MM.1S (cell line): ENCODE data around the gene CCDC73.

Experiments used
- DNase-seq: peaks from one replicate; pipeline ENCODE4 v3.0.0-alpha.2; 2015
- H2AFZ ChIP-seq: fragments of 300-600 bp; sonication (generic); 2 replicates; pipeline ENCODE4 v1.6.0; 2016; ENCODE audit warnings: antibody characterized with exemption, low read length
- H3F3A ChIP-seq: fragments of 300-600 bp; sonication (generic); 2 replicates; pipeline ENCODE4 v1.6.1; 2016; ENCODE audit warnings: mild to moderate bottlenecking, antibody characterized with exemption, low read length, moderate library complexity, mixed read lengths; ENCODE audit not compliant: insufficient read depth
- H3K27ac ChIP-seq: fragments of 300-600 bp; sonication (generic); 2 replicates; pipeline ENCODE4 v1.5.1; 2016; ENCODE audit warnings: mild to moderate bottlenecking, low read length
- H3K27me3 ChIP-seq: fragments of 300-600 bp; sonication (generic); replicated peaks from 2 replicates; pipeline ENCODE4 v1.6.0; 2016; ENCODE audit warnings: low read length; ENCODE audit not compliant: insufficient read depth
- H3K36me3 ChIP-seq: fragments of 300-600 bp; sonication (generic); replicated peaks from 2 replicates; pipeline ENCODE4 v1.6.1; 2016; ENCODE audit warnings: mild to moderate bottlenecking, low read length, mixed read lengths; ENCODE audit not compliant: insufficient read depth
- H3K4me1 ChIP-seq: fragments of 300-600 bp; sonication (generic); 2 replicates; pipeline ENCODE4 v1.6.1; 2016; ENCODE audit warnings: low read length, mixed read lengths
- H3K4me2 ChIP-seq: fragments of 300-600 bp; sonication (generic); 2 replicates; pipeline ENCODE4 v1.6.0; 2016; ENCODE audit warnings: low read depth, low read length
- H3K4me3 ChIP-seq: fragments of 300-600 bp; sonication (generic); 2 replicates; pipeline ENCODE4 v1.5.1; 2016; ENCODE audit warnings: low read length, mixed read lengths
- H3K79me2 ChIP-seq: fragments of 300-600 bp; sonication (generic); 2 replicates; pipeline ENCODE4 v1.6.1; 2016; ENCODE audit warnings: mixed run types, low read length, mixed read lengths
- H3K9ac ChIP-seq: fragments of 300-600 bp; sonication (generic); 2 replicates; pipeline ENCODE4 v1.6.1; 2016; ENCODE audit warnings: low read length, mixed read lengths
- H3K9me2 ChIP-seq: fragments of 300-600 bp; sonication (generic); replicated peaks from 2 replicates; pipeline ENCODE4 v1.6.1; 2016; ENCODE audit warnings: mild to moderate bottlenecking, low read length, mixed read lengths; ENCODE audit not compliant: insufficient read depth
- H3K9me3 ChIP-seq: fragments of 300-600 bp; sonication (generic); replicated peaks from 2 replicates; pipeline ENCODE4 v1.6.1; 2016; ENCODE audit warnings: mild to moderate bottlenecking, low read length, mixed read lengths; ENCODE audit not compliant: insufficient read depth
- H4K20me1 ChIP-seq: fragments of 300-600 bp; sonication (generic); 2 replicates; pipeline ENCODE4 v1.6.1; 2016; ENCODE audit warnings: mild to moderate bottlenecking, low read length, moderate library complexity, mixed read lengths; ENCODE audit not compliant: insufficient read depth
- CTCF ChIP-seq: fragments of 300-600 bp; sonication (generic); IDR thresholded peaks from 2 replicates; pipeline ENCODE4 v1.5.1; 2016; ENCODE audit warnings: antibody characterized with exemption, low read length, mixed read lengths
- EZH2 ChIP-seq: fragments of 300-600 bp; sonication (generic); optimal IDR thresholded peaks from 2 replicates; pipeline ENCODE3; 2017; ENCODE audit warnings: low read depth, mild to moderate bottlenecking, antibody characterized with exemption, low read length, mixed read lengths
- EZH2phosphoT487 ChIP-seq: fragments of 300-600 bp; sonication (generic); IDR thresholded peaks from 2 replicates; pipeline ENCODE4 v1.6.1; 2018; ENCODE audit warnings: antibody characterized with exemption, low read length

Gene CCDC73

GRCh38 chr11:32562839-32563599 is 231.4 kb downstream of the CCDC73 start:
- Histone ChIP-seq H3K4me1 (no peaks in the 10 kb centered on the region), H3F3A (no peaks in the 10 kb centered on the region), H3K36me3 (no peaks in the 10 kb centered on the region), H3K27ac (no peak overlapping the region), H3K9ac (no peak overlapping the region), H3K4me3 (no peak overlapping the region), H3K9me3 (no peaks in the 10 kb centered on the region), H4K20me1 (no peaks in the 10 kb centered on the region), H3K9me2 (no peaks in the 10 kb centered on the region), H3K79me2 (no peaks in the 10 kb centered on the region), H3K27me3 (no peaks in the 10 kb centered on the region), H3K4me2 (no peak overlapping the region), H2AFZ (no peak overlapping the region)
- TF ChIP-seq CTCF (no peak), EZH2 (no peak), EZH2phosphoT487 (no peak)
- DNase-seq = no peak

GRCh38 chr11:32561835-32562234 is 232.6 kb downstream of the CCDC73 start:
- H3K9me2 ChIP-seq = no peaks in the 10 kb centered on the region
- no peak overlapping the region for H3K4me2 ChIP-seq
- H3K9ac ChIP-seq = no peak overlapping the region
- H3K79me2 ChIP-seq = no peaks in the 10 kb centered on the region
- no peaks in the 10 kb centered on the region for H3K9me3 ChIP-seq
- H3K27ac ChIP-seq = no peak overlapping the region
- H3F3A ChIP-seq = no peaks in the 10 kb centered on the region
- DNase-seq = no peak
- H3K36me3 ChIP-seq = no peaks in the 10 kb centered on the region
- no peak overlapping the region for H3K4me3 ChIP-seq
- TF ChIP-seq EZH2 (no peak), CTCF (no peak), EZH2phosphoT487 (no peak)
- no peaks in the 10 kb centered on the region for H3K27me3 ChIP-seq
- H2AFZ ChIP-seq = no peak overlapping the region
- H3K4me1 ChIP-seq = no peaks in the 10 kb centered on the region
- H4K20me1 ChIP-seq = no peaks in the 10 kb centered on the region

- Histone ChIP-seq H3K9ac (no peak overlapping the region), H2AFZ (no peak overlapping the region), H3K4me3 (no peak overlapping the region), H3K4me1 (no peaks in the 10 kb centered on the region), H3K79me2 (no peaks in the 10 kb centered on the region), H3K36me3 (no peaks in the 10 kb centered on the region), H3F3A (no peaks in the 10 kb centered on the region), H3K27ac (no peak overlapping the region), H3K4me2 (no peak overlapping the region), H3K9me3 (no peaks in the 10 kb centered on the region), H4K20me1 (no peaks in the 10 kb centered on the region), H3K9me2 (no peaks in the 10 kb centered on the region), H3K27me3 (no peaks in the 10 kb centered on the region)
- DNase-seq = no peak
- TF ChIP-seq EZH2 (no peak), CTCF (no peak), EZH2phosphoT487 (no peak)
Measured at GRCh38 chr11:32555895-32556294, 238.6 kb downstream of the CCDC73 start.
